ENCODE data around the gene NUCB2.
A peak's percentile ranks its signal among the peaks of the same experiment; 100 is the strongest.
"Not testable (repeated sequence)": the region's sequence is repeated elsewhere in the genome, so short reads cannot be mapped to it uniquely, and the experiment has no call there.

Gene NUCB2

DNA sequence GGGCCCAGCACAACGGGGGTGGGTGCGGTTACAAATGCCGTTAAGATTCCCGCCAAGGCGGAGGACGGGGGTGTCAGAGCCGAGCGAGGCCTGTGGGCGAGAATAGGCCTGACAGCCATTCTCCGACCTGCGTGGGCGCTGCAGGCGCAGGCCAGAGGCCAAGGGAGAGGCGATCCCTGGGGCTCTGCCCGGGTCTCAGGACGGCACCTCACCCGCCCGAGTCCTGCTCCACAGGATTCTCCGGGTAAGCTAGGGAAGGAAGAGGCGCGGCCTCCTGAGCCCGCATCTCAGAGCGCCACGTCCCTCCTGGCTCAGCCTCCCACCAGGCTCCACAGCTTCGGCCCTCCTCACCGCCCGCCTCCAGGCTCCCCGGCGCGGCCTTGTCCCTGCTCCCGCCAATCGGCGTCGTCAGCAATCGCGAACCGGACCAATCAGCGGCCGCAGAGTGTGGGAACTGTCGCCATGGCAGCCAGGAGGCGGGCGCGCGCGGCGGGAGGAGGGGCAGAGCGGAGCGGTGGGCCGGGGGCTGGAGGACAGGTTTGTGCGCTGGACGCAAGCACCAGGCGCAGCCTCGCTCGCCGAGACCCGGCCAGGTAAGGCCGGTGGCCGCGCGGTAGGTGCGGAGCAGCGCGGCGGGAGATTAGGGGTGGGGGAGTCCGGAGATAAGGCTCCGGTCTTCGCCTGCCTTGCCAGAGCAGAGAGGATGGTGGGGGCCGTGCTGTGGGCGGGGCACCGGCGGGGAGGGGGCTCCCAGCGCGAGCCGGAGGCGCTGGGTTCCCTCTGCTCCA lies at the start of gene NUCB2:
NUCB2 (plus strand) TSS at position 504 of the 788 bp plus-strand sequence. CDS start 18,585 bp downstream, outside the sequence.
- peak; percentile 96 for DNase-seq

DNA sequence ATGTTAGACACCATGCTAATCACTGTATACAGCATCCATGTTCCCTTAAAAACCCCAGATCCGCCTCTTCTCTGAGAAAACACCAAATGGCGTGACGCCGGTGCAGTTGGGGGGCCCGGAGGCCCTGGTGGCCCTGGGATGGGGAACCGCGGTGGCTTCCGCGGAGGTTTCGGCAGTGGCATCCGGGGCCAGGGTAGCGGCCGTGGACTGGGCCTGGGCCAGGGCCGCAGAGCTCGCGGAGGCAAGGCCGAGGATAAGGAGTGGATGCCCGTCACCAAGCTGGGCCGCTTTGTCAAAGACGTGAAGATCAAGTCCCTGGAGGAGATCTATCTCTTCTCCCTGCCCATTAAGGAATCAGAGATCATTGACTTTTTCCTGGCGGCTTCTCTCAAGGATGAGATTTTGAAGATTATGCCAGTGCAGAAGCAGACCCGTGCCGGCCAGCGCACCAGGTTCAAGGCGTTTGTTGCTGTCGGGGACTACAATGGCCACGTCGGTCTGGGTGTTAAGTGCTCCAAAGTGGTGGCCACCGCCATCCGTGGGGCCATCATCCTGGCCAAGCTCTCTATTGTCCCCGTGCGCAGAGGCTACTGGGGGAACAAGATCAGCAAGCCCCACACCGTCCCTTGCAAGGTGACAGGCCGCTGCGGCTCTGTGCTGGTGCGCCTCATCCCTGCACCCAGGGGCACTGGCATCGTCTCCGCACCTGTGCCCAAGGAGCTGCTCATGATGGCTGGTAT lies 48.2 kb upstream of the NUCB2 start:
- not testable (repeated sequence) for DNase-seq

DNA sequence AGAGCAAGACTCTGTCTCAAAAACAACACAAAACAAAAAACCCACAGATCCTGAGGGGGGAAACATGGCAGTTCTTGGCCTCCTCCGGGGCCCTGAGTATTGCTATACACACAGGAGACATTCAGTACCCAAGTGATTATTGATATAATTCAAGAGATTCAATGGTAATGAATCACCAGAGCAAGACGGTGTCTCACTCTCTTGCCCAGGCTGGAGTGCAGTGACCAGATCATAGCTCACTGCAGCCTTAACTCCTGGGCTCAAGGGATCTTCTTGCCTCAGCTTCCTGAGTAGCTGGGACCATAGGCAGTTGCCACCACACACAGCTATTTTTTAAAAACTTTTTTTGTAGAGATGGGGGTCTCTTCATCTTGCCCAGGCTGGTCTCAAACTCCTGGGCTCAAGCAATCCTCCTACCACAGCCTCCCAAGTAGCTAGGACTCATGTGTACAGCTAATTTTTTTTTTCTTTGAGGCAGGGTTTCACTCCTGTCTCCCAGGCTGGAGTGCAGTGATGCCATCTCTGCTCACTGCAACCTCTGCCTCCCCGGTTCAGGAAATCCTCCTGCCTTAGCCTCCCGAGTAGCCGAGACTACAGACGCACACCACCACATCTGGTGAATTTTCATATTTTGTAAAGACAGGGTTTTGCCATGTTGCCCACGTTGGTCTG lies 46.9 kb upstream of the NUCB2 start:
- no peak for DNase-seq

DNA sequence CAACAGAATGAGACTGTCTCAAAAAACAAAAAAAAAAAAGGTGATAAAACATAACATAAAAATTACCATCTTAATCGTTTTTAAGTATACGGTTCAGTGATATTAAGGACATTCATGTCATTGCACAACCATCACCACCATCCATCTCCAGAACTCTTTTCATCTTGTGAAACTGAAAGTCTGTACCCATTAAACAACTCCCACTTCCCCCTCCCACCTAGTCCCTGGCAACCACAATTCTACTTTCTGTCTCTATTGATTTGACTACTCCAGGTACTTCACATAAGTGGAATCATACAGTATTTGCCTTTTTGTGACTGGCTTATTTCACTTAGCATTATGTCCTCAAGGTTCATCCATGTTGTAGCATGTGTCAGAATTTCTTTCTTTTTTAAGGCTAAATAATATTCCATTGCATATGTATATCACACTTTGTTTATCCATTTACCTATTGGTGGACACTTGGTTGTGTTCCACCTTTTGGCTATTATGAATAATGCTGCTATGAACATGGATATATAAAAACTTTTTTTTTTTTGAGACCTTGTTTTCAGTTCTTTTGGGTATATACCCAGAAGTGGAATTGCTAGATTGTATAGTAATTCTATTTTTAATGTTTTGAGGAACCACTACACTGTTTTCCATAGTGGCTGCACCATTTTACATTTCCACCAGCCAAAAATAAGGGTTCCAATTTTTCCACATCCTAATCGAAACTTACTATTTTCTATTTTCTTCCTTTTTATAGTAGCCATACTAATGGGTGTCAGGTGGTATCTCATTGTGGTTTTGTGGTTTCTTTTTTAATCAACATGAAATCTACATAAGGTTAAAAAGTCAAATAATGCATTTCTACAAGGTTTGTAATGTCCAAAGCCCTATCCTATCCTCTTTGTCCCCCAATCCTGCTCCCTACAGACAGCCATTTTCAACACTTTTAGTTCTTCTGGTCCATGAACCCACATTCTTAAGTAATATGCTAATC lies 45.4 kb upstream of the NUCB2 start:
- DNase-seq: peak; percentile 57

DNA sequence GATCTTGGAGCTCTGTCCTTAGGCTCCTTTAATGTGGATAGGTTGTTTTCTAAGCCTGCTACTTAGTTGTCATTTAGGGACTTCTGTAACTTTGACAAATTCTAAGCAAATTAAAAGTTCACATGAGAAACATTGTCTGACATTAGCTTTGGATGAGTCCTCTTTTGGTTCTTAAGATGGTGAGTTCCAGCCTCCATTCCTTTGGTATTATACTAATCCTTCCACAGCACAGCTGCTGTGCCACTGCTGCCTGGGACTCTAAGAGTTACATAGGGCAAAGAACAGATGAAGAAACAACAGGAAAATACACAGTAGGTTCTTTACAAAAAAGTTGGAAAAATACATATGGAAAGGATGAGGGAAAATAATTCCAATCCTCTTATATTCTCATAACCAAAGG lies 43.4 kb upstream of the NUCB2 start:
- DNase-seq: no peak

DNA sequence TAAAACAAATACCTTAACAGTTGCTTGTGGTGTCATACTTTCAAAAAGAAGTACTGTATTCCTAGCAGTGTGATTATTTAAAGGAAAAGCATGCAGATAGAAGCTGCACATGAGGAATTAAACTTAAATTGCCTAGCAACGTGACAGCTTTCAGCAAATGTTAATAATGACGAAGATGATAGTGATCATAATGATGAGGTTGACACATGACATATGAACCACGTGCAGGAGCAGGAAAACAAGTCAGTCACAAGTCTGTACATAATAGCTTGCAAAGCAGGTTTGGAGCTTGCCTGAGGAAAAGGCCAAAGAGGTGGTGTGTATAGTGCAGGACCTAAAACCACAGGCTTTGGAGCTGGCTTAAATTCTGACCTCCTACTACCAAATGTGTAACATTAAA lies 38.2 kb upstream of the NUCB2 start:
- DNase-seq: no peak

DNA sequence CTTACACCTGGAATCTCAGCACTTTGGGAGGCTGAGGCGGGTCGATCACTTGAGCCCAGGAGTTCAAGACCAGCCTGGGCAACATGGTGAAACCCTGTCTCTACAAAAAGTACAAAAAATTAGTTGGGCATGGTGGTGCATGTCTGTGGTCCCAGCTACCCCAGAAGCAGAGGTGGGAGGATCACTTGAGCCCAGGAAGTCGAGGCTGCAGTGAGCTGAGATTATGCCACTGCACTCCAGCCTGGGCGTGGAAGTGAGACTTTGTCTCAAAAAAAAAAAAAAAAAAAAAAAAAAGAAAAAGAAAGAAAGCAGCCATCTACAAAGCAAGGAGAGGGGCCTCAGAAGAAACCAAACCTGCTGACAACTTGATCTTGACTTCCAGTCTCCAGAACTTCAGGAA lies 36.6 kb upstream of the NUCB2 start:
- not testable (repeated sequence) for DNase-seq

DNA sequence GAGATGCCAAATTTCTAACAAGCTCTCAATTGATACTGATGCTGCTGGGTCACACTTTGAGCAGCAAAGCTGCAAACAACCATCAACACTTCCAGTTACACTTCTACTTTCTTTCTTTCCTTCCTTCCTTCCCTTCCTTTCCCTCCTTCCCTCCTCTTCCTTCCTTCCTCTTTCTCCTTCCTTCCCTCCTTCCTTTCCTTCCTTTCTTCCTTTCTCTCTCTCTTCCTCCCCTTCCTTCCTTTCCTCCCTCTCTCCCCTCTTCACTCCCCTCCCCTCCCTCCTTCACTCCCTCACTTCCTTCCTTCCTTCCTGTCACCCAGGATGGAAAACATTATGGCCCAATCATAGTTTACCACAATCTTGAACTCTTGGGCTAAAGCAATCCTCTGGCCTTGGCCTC lies 35.8 kb upstream of the NUCB2 start:
- DNase-seq: no peak

DNA sequence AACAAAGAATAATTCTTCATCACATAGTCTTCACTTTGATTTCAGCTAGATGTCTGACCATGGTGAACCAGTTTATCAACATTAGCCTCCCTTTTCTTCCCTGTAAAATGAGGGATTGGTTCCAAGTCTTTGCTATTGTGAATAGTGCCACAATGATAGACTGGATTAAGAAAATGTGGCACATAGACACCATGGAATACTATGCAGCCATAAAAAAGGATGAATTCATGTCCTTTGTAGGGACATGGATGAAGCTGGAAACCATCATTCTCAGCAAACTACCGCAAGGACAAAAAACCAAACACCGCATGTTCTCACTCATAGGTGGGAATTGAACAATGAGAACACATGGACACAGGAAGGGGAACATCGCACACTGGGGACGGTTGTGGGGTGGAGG lies 33.6 kb upstream of the NUCB2 start:
- DNase-seq: not testable (repeated sequence)

DNA sequence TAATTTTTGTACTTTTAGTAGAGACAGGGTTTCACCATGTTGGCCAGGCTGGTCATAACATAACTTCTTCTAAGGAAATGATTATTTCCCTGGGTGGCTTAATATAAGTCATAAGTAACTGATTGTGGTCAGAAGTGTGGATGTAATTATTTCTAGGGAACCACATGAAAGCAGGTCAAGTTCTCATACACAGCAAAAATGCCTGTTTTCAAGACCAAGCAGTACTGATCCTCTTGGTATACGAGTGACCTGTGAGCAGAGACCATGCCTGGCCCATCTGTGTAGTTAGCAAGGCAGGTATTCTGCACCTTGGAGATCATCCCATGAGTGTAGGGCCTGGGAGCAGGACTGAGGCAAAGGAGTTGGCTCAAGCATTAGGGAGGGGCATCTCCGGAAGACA lies 32.5 kb upstream of the NUCB2 start:
- DNase-seq: no peak

DNA sequence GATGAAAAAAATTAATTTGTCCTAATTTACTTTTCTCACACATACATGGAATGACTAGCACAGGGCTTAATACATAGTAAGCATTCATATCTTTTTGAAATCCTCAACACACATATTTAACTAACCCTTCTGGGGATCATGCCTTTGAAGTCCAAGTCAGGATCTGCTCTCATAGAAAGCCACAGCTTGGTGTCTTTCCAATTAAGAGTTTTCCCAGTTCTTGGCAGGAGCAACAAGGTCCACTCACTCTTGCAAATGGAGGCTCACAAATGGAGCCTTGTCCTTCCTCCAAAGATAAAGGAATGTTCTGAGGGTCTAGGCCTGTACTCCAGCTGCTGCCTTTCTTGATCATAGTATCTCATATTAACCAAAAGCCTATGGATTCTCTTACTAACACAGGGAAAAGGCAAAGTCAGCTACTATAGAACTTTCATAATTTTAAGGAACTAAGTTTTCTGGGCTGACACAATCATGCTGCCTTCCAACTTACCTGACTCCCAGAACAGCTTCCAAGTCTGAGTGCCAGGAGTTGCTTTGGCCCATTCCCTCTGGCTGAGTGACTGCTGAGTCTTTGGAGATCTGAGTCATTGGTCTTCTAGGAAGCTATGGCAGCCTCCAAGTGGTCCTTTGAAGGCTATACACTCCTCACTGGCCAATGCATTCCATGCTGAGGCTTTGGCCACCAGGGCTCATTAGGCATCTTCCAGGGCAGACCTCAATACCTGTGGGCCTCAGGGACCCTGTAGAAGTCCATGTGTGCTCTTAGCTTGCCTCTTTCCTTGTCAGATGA lies 25.8 kb upstream of the NUCB2 start:
- DNase-seq: no peak

DNA sequence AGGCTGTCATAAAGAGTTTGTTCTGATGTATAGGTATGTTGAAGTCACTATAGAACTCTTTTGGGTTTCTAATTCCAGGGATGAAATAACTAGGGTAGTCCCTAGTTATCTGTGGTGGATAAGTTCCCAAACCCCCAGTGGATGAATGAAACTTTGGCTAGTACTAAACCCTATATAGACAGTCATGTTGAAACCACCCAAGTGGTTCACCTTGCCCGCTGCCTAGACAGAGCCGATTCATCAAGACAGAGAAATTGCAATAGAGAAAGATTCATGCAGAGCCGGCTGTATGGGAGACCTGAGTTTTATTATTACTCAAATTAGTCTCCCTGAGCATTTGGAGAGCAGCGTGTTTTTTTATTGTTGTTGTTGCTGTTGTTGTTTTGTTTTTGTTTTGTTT lies 23.8 kb upstream of the NUCB2 start:
- no peak for DNase-seq

DNA sequence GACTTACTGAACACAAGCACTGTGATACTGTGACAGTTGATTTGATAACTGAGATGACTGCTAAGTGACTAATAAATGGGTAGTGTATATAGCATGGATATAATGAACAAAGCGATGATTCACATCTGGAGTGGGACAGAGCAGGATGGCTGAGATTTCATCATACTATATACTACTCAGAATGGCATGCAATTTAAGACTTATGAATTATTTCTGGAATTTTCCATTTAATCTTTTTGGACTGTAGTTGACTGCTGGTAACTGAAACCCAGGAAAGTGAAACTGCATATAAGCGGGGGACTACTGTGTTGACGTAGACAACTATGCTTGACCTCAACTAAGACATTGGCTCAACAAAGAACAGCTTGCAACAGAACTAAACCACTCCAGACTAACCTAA lies 20.0 kb upstream of the NUCB2 start:
- no peak for DNase-seq

DNA sequence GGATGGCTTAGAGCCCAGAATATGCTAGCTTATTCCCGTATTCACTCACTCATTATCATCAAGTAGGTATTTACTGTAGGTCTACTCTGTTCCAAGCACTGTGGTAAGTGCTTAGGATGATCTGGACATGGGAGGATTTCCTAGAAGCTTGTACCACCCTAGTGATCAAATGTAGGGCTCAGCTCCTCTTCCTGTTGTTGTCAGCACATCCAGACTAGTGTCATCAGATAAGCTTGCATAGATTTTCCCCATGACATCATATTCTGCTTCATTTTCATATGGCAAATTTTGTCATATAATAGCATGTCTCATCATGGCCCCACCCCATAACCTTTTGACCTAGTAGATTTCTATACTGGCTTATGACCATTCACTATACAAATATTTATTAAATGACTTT lies 19.3 kb upstream of the NUCB2 start:
- DNase-seq: no peak

DNA sequence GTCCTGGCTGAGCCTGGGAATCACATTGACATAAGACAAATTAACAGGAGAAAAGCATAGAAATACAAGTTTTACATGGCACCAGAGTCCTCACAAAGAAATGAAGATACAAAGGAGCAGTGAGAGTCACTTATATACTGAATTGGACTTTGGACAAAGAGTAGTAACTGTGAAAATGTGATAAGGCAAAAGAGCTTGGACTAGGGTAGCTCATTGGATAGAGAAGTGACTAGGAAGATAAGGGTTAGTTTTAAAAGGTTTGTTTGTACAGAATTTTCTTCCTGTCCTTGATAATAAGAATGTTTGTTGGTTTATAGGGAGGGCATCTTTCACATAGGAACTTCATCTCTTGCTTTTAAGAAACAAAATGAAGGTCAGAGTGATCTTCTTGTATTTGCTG lies 17.9 kb upstream of the NUCB2 start:
- no peak for DNase-seq

DNA sequence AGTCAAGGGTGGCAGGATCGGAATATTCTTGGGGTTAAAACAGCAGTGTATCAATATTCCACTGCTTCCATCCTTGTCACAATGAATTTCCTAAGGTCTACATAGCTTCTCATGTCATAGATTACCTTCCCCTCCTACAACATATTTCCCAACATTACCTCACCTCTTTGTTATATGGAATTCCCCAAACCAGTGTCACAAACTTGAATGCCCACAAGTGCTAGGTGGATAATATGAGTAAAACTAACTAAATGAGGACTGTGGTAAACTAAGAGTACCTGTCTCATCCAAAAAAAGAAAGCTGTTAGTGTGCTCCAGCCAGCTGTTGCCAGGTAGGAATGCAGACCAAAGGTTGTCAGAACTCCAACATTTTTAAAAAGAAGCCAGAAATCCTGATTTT lies 17.0 kb upstream of the NUCB2 start:
- DNase-seq: no peak

DNA sequence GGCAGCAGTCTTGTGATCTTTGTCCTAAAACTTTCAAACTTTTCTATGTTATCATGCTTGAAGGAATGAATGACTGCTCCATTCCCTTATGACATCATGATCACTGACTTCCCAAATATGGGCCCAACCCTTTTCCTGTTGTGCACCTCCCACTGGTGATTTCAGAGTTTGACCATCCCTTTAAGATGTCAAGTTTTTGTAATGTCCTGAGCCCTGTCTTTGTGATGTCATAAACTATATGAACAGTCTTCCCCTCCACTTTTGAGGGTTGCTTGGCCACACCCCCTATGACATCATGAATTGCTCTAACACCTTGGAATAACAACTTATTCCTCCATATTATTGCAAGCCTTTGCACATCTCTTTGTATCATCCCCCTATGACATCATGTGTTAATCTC lies 16.5 kb upstream of the NUCB2 start:
- no peak for DNase-seq

DNA sequence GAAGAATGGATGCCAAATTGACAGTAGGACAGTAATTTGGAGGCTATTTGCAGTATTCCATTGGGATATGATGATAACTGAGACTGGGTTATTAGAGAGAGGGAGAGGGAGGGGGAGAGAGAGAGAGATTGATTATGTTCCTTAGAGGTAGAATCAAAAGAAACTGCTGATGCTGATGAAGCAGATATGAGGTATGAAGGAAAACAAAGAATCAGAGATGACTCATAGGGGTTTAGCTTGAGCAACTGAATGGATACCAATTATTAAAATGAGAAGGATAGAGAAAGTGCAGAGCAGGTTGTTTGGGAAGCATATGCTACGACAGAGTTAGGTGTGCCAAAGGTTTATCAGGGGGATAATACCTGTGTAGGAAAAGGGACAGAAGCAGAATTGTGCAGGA lies 12.8 kb upstream of the NUCB2 start:
- DNase-seq: no peak

DNA sequence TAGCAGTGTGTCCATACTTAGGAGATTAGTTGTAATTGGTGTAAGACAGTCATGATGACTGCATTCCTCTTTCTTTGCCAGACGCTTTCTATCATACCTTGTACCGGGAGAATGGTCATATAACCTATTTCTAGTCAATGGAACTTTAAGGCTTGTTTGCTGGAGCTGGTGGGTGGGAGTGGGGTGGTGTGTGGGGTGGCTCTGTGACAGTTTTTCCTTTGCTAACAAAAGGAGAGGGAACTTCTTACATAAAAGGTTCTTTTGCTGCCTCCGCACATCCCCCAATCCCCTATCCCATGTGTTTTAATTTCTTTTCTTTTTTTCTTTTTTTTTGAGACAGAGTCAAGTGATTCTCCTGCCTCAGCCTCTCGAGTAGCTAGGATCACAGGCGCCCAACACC lies 9.8 kb upstream of the NUCB2 start:
- DNase-seq: no peak

DNA sequence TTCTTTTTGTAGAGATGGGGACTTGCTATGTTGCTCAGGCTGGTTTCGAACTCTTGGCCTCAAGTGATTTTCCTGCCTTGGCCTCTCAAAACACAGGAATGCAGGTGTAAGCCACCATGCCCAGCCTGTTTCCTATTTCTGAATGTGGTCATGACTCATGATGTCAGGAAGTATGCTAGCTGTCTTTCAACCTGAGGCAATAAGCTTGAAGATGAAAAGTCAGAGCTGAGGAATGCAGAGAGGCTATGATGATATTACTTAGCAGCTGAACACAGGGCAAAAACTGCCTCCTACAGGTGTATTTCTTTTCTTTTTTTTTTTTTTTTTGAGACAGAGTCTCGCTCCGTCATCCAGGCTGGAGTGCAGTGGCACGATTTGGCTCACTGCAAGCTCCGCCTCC lies 9.0 kb upstream of the NUCB2 start:
- no peak for DNase-seq

DNA sequence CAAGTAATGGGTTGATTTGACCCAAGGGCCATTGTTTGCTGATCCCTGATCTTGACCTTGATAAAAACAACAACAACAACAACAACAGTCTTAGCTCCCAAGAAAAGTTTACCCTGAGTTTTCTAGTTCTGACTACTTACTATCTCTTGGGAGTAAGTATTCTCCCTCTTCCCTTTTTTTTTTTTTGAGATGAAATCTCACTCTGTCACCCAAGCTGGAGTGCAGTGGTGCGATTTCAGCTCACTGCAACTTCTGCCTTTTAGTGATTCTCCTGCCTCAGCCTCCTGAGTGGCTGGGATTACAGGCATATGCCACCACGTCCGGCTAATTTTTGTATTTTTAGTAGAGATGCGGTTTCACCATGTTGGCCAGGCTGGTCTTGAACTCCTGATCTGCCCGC lies 8.0 kb upstream of the NUCB2 start:
- DNase-seq: not testable (repeated sequence)

DNA sequence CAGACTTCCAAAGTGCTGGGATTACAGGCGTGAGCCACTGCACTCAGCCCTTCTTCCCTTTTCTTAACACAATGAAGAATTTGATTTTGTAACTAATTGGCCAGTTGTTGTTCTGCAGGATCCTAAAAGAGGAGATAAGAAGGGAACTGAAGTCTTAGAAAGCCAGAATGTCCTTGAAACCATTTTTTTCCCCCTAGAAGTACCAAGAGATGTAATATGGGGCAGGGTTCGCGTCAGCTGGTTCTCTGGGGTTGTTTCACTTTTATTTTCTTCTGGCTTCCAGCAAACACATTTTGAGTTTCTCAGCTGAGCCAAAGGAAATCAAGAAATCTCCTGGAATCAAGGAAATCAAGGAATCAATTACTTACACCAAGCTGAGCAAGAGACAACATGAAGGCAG lies 7.6 kb upstream of the NUCB2 start:
- no peak for DNase-seq

All from activated naive CD4-positive, alpha-beta T cell treated with Interleukin-2 at 50 U/mL for 16 hours (primary cell).